Lower leg skin (tissue), 3 donors: ENCODE data around the gene POU2AF2.

Source experiments
- POLR2A ChIP-seq, 2 donors: fragments of 450-650 bp; IDR thresholded peaks; one replicate each; pipeline ENCODE4 v1.6.1; 2016 to 2017; ENCODE audit warnings: antibody characterized with exemption in 2 of 2, mild to moderate bottlenecking in 1 of 2, moderate library complexity in 1 of 2
- TF ChIP-seq, protein P1 (sequence below), 3 donors: fragments of 450-650 bp; IDR thresholded peaks; one replicate each; pipeline ENCODE4 v1.5.1; 2016; ENCODE audit warnings: antibody characterized with exemption in 3 of 3, mild to moderate bottlenecking in 3 of 3, moderate library complexity in 2 of 3

DNA sequence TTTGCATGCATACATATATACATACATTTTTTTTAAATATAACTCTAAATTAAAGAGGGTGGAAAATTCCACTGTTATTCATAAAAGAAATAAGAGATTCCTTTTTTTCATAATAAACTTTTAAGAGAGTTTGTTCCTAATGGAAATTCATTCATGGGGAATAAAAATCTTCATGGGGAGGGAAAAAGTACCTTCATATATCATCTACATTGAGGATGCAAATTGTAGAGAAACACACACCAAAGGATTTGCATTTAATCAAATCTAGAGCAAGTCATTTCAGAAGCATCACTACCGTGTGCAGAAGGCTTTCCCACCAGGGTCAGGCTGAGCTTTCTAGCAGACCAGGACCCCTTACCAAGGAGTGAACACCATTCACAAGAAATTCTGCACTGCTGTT is at the start of gene POU2AF2:
- TF ChIP-seq, protein P1, sequence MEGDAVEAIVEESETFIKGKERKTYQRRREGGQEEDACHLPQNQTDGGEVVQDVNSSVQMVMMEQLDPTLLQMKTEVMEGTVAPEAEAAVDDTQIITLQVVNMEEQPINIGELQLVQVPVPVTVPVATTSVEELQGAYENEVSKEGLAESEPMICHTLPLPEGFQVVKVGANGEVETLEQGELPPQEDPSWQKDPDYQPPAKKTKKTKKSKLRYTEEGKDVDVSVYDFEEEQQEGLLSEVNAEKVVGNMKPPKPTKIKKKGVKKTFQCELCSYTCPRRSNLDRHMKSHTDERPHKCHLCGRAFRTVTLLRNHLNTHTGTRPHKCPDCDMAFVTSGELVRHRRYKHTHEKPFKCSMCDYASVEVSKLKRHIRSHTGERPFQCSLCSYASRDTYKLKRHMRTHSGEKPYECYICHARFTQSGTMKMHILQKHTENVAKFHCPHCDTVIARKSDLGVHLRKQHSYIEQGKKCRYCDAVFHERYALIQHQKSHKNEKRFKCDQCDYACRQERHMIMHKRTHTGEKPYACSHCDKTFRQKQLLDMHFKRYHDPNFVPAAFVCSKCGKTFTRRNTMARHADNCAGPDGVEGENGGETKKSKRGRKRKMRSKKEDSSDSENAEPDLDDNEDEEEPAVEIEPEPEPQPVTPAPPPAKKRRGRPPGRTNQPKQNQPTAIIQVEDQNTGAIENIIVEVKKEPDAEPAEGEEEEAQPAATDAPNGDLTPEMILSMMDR (IDR thresholded peaks at IDR 0.05) = no peak
- TF ChIP-seq POLR2A (IDR thresholded peaks at IDR 0.05) = no peak
